Stimulated activated CD8-positive, alpha-beta memory T cell treated with anti-CD3 and anti-CD28 coated beads, Interleukin-15, amount 100 ng/mL, for 48 hours (primary cell): ENCODE data around the gene MRC1.

Experiments used
- DNase-seq, 2 donors: peaks; one replicate each; pipeline ENCODE4 v3.0.0-alpha.2; 2020; ENCODE audit warnings: low read depth in 2 of 2

Gene MRC1

DNA sequence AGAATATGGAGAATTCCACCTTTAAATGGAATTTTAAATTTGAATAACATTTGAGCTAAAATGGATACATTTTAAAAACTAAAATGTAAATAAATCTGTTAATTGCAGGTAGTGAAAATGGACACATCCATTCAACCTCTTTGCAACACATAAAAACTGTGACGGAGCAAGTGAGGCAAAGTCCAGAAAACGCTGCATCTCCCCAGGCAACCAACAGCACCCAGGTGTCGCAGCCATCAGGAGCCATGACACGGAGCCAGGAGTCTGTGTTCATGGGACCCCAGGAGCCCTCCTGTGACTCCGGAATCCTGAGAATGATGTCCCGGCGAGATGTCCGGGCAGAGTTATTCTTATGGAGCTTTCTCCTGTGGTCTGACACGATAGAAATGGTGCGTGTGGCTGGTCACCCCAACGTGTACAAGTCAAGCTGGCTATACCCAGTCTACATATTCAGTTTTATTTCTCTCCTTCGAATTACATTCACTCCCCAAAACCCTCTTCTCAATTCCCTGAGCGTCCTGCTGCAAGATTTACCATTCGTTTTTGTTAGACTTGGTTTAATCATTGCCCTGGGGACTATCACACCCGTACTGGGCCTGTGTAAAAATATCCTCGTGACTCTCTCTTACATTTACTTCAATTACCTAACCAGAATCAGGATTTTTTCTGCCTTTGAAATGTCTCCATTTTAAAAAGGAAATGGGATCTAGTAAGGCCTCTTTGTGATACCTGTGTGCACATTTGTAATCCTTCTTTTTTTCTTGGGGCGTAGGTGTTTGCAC lies 13.1 kb upstream of the MRC1 start:
- DNase-seq = no peak

DNA sequence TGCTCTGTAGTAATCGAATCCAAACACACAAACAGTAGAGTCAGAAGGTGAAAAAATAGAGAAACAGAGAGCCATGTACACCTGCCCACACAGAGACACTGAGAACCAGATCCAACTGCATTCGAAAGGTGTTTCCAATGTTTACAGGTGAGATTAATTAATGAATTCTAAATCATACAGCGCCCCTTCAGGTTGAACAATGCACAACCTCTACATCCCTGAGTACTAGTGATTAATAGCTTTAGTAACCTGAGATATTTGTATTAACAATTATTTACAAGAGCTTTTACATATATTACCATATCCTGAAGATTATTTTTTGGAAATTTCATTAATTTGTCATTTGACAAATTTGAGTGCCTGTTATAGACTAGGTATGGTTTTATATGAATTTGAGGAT lies 7.6 kb upstream of the MRC1 start:
- DNase-seq = no peak

DNA sequence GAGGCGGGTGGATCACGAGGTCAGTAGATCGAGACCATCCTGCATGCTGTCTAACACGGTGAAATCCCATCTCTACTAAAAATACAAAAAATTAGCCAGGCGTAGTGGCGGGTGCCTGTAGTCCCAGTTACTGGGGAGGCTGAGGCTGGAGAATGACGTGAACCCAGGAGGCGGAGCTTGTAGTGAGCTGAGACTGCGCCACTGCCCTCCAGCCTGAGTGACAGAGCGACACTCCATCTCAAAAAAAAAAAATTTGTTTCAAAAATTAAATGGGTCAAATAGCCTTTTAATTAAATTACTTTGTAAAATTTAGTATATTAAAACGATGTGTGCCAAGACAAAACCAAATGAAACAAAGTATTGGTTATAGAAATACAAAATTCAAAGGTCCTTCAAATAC lies 6.8 kb upstream of the MRC1 start:
- no peak for DNase-seq

GRCh38 chr10:17802976-17803375 lies 6.2 kb upstream of the MRC1 start:
- DNase-seq = no peak

- DNase-seq = no peak
Measured at GRCh38 chr10:17805330-17805729, 3.8 kb upstream of the MRC1 start.

DNA sequence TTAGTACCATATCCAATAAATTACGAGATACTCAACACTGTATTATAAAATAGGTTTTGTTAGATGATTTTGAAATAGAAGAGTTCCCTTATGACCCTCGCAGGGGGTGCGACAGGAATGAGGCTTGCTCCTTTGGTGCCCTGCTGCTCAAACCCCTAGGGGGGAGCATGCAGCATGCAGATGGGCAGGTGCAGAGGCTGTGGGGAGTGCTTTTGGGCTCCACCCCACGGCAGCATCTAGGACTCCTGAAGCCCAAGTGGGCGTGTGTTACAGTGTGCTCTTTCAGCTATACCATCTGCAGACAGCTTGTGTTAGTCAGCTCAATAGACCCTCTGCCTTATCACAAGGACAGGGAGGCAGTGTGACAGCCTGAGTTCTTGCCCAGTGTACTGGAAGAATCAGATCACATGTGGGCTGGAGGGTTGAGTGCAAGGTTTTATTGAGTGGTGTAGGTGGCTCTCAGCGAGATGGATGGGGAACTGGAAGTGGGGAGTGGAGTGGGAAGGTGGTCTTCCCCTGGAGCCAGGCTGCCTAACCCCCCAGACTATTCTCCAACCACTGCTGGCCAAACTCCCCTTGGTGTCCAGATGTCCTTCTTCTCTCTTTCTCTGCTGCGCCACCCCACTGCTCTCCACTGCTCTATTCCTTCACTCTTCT lies 3.1 kb upstream of the MRC1 start:
- peak in 1 of 2 donors; percentile 20 for DNase-seq

GRCh38 chr10:17811146-17811865 lies 2.2 kb downstream of the MRC1 start:
- DNase-seq = no peak

- DNase-seq = no peak
Measured at GRCh38 chr10:17814973-17815372, 5.8 kb downstream of the MRC1 start.

- no peak for DNase-seq
Measured at GRCh38 chr10:17816199-17816598, 7.1 kb downstream of the MRC1 start.

GRCh38 chr10:17817316-17817715 lies 8.2 kb downstream of the MRC1 start:
- DNase-seq = no peak

DNA sequence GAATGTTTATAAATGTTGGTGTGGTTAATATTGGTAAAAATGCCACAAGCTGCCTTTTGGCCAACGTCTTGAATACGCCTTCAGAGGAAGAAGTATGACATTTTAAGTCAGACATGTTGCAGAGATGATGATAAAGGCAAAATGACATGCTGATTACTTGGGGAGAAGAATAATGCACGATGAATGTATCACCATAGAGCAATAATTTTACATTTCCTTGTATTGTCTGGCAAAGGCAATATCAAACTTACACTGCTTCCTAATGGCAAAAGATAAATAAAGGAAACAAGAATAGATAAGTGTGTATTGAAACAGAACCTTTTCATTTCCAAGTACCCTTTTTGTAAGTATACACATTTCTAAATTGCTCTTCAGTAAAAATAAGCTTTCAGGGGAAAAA lies 8.6 kb downstream of the MRC1 start:
- no peak for DNase-seq

DNA sequence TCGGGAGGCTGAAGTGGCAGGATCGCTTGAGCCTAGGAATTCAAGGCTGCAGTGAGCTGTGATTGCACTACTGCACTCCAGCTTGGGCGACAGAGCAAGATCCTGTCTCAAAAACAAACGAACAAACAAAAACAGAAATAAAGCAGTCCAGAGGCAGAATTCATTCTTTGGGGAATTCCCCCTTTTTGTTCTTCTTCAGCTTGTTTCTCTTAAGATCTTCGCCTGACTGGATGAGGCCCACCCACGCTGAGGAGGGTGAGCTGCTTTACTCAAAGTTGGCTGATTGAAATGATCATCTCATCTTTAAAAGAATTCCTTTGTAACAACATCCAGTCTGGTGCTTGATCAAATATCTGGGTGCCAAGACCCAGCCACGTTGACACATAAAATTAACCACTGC lies 10.7 kb downstream of the MRC1 start:
- DNase-seq = no peak

DNA sequence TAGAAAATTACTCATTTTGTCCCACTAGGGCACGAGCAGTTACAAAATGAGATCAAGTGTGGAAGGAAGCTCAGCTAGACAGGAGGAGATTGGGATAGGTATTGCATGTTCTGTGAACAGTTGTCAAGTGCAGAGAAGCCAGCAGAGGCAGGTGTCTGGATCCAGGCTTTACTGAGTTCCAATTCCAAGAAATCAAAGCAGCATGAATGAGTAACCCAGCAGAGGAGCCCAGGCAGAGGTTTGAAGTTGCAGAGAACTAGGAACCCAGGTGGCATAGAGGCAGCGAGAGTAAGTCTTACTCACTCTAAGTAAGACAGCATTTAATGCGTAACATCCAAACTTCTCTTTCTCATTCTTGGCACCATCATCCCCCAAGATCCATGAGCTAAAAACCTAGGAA lies 11.8 kb downstream of the MRC1 start:
- DNase-seq = no peak

- DNase-seq = no peak
Measured at GRCh38 chr10:17821893-17822292, 12.7 kb downstream of the MRC1 start.

DNA sequence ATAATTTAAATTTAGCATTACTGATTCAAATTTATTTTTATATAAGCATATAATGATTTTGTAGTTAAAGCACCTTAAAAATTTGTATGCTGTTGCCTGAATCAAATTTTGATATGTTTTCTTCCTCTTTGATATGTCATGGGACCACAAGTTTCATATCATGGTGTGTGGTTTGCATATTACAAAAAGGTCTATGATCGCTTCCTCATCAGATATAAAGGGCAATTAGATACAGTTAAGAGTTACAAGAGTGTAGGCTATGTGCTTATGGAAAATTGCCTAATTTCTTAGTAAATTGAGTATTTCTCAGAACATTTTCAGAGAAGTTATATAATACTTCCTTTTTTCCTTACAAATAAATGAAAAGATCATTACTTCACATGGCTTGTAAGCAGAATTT lies 22.2 kb downstream of the MRC1 start:
- no peak for DNase-seq

- DNase-seq = no peak
Measured at GRCh38 chr10:17831896-17832295, 22.7 kb downstream of the MRC1 start.

GRCh38 chr10:17833656-17834055 lies 24.5 kb downstream of the MRC1 start:
- DNase-seq = no peak

DNA sequence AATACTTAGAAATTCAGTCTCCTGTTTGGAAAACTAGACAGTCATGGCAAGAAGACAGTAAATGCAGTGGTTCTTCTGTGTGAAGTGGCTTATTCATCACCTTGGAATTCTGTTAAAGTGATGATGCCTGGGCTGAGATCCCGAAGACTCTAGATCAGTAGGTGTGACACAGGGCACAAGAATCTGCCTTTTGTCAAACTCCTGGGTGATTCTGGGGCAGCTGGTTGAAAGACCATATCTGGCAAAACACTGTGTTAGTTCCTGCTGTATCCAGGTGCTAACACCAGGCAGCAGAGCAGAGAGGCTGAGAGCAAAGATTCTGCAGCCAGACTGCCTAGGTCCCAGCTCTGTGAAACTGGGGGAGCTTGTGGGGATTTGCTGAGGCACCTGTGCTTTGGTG lies 26.5 kb downstream of the MRC1 start:
- no peak for DNase-seq

DNA sequence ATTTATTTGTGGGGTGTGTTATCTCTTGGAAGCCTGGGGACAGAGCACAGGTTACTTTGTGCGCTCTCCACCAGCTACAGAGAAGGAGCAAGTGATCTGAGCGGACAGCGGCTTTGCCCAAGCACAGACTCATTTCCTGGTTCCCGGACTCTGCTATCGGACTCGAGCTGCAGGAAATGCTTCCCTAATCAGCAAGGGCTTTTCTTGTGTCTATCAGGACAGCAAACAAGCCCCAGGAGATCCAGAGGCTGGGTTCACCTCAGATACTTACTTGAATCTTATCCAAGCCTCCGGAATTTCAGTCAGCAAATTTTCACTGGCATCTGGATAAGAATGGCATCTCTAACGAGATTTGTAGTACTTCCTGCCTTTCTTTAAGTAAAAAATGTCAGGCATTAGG lies 27.8 kb downstream of the MRC1 start:
- no peak for DNase-seq

DNA sequence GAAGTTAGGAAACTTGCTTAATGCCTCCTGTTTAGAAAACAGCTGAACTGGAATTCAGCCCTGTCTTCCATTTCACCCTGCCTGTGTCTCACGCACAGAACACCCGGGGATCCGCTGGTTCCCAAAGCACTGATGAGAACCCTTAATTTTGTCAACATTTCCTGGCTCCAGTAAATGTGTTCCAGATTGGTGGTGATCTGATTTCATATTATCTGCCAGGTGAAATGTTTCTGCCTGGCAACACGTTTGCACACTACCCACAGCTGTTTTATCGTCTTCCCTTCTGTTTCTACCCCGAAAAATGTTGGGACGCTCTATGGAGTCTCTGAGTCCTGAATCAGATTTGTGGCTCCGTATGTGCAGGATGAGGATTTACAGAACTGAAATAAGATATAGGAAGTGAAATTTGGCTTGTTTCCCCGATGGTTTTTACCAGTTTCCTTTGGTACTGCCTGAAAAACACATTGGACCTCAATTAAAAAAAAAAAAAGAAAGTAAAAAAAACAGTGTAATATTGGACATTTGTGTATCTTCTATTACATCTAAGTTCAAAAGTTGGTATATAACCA lies 29.0 kb downstream of the MRC1 start:
- no peak for DNase-seq

GRCh38 chr10:17841050-17841449 lies 31.9 kb downstream of the MRC1 start:
- no peak for DNase-seq

DNA sequence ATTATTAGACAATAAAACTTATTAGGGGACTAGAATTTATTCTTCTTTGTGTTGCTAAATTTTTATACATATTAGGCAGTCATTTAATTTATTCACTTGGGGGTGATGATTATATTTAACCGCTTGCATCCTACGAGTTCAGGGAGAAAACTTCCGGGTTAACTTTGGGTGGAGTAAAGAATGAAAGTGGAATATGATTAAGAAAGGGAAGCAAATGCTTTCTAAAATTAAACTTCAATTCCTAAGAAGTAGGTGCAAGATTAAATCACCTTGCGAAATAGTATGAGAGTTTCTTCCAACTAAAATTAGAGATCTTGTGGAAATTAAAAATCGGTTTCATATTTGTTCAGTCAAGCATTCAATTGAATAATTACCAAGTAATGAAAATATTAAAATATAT lies 33.5 kb downstream of the MRC1 start:
- DNase-seq = no peak
